Calu3 (cell line): ENCODE measurements around the gene CBL. TPM values are rescaled to one million over a fixed set of nuclear protein-coding genes. Genes with fewer than 3 reads are reported as not detected.
"Not testable (repeated sequence)": the region's sequence is repeated elsewhere in the genome, so short reads cannot be mapped to it uniquely, and the experiment has no call there.

Source experiments
- BruUV-seq: library from RNA; stranded (reverse); fragments of 400-500 nt; replicated peaks from 2 replicates; lab custom pipeline; 2021; lab: Mats Ljungman, UMichigan
- CTCF ChIA-PET: fragments of 300-600 bp; sonication (Branson Sonifier 250); formaldehyde crosslinking; loops from one replicate; lab custom pipeline; 2022; ENCODE audit warnings: antibody characterized with exemption; lab: Charles Lee
- DNase-seq: peaks from one replicate; pipeline ENCODE4 v3.0.0; 2022
- H3K27ac Mint-ChIP-seq: one replicate; pipeline ENCODE4 v1.8.0; 2022; ENCODE audit warnings: mixed read lengths; ENCODE audit not compliant: unreplicated experiment
- H3K27me3 Mint-ChIP-seq: one replicate; pipeline ENCODE4 v1.8.0; 2022; ENCODE audit warnings: mixed read lengths; ENCODE audit not compliant: unreplicated experiment
- H3K36me3 Mint-ChIP-seq: one replicate; pipeline ENCODE4 v1.8.0; 2022; ENCODE audit warnings: mild to moderate bottlenecking, moderate library complexity, mixed read lengths; ENCODE audit not compliant: insufficient read depth, unreplicated experiment
- H3K4me1 Mint-ChIP-seq: one replicate; pipeline ENCODE4 v1.8.0; 2022; ENCODE audit warnings: mild to moderate bottlenecking, low read depth, mixed read lengths; ENCODE audit not compliant: unreplicated experiment
- H3K4me3 Mint-ChIP-seq: one replicate; pipeline ENCODE4 v1.8.0; 2022; ENCODE audit warnings: mild to moderate bottlenecking, low read depth, moderate library complexity, mixed read lengths; ENCODE audit not compliant: unreplicated experiment
- H3K9me3 Mint-ChIP-seq: one replicate; pipeline ENCODE4 v1.8.0; 2022; ENCODE audit warnings: low read depth, mixed read lengths; ENCODE audit not compliant: unreplicated experiment
- intact Hi-C: fragments of 100-400 bp; cut with micrococcal nuclease; formaldehyde crosslinking; loops from one replicate; pipeline ENCODE4 v1.10.0; 2022; ENCODE audit not compliant: unreplicated experiment
- total RNA-seq: library from RNA; stranded (reverse); gene quantifications from 2 replicates; pipeline ENCODE4 v1.2.3, GENCODE V29; 2022
- TF ChIP-seq, protein P1 (sequence below): fragments of 200-600 bp; IDR thresholded peaks from one replicate; pipeline ENCODE4 v1.8.0; 2022; ENCODE audit warnings: antibody characterized with exemption; ENCODE audit not compliant: unreplicated experiment

Gene CBL
- total RNA-seq, 1 experiment from 2014 or later: 15.9 TPM

DNA sequence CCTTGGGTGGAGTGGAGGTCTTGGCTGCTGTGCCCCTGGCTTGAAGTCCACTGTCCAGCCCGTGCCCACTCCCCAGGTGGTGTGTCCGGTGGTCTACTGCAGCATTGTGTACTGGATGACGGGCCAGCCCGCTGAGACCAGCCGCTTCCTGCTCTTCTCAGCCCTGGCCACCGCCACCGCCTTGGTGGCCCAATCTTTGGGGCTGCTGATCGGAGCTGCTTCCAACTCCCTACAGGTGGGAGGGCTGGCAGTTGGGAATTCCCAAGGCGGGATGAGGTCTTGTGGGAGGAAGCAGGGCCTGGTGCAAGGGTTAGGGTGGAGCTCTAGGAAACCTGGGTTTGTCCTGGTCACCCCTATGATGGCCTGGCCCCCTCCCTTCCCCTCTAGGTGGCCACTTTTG, 46.0 kb upstream of the CBL start:
- Mint-ChIP-seq H3K27me3 (peaks cover 40% of the 10 kb centered on the region), H3K36me3 (no peaks in the 10 kb centered on the region), H3K9me3 (no peaks in the 10 kb centered on the region), H3K4me3 (no peak overlapping the region), H3K27ac (no peak overlapping the region), H3K4me1 (peaks cover 9% of the 10 kb centered on the region)
- no peak for DNase-seq
- TF ChIP-seq, protein P1, sequence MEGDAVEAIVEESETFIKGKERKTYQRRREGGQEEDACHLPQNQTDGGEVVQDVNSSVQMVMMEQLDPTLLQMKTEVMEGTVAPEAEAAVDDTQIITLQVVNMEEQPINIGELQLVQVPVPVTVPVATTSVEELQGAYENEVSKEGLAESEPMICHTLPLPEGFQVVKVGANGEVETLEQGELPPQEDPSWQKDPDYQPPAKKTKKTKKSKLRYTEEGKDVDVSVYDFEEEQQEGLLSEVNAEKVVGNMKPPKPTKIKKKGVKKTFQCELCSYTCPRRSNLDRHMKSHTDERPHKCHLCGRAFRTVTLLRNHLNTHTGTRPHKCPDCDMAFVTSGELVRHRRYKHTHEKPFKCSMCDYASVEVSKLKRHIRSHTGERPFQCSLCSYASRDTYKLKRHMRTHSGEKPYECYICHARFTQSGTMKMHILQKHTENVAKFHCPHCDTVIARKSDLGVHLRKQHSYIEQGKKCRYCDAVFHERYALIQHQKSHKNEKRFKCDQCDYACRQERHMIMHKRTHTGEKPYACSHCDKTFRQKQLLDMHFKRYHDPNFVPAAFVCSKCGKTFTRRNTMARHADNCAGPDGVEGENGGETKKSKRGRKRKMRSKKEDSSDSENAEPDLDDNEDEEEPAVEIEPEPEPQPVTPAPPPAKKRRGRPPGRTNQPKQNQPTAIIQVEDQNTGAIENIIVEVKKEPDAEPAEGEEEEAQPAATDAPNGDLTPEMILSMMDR: no peak
- intact Hi-C loops: no loop called here
- CTCF ChIA-PET: interaction anchor here (1.5 kb wide), 1 partner anchor 9 kb away, joined by 5 read pairs; no protein-coding TSS in a partner anchor
- no TSS peak for BruUV-seq

GRCh38 chr11:119161871-119162270, 44.3 kb upstream of the CBL start:
- Mint-ChIP-seq H3K4me3 (no peak overlapping the region), H3K9me3 (no peaks in the 10 kb centered on the region), H3K27ac (no peak overlapping the region), H3K4me1 (no peaks in the 10 kb centered on the region), H3K36me3 (no peaks in the 10 kb centered on the region), H3K27me3 (peaks cover 23% of the 10 kb centered on the region)
- CTCF ChIA-PET: no interaction called here
- TF ChIP-seq, protein P1: no peak
- BruUV-seq: no TSS peak
- no peak for DNase-seq
- intact Hi-C loops: no loop called here

GRCh38 chr11:119166368-119167076, 39.6 kb upstream of the CBL start:
- no peaks in the 10 kb centered on the region for H3K4me1 Mint-ChIP-seq
- DNase-seq: peak; percentile 34
- intact Hi-C loops: no loop called here
- no peak overlapping the region for H3K4me3 Mint-ChIP-seq
- H3K27me3 Mint-ChIP-seq: no peaks in the 10 kb centered on the region
- no peaks in the 10 kb centered on the region for H3K9me3 Mint-ChIP-seq
- CTCF ChIA-PET: no interaction called here
- H3K27ac Mint-ChIP-seq: no peak overlapping the region
- peaks cover 15% of the 10 kb centered on the region for H3K36me3 Mint-ChIP-seq
- BruUV-seq: no TSS peak
- TF ChIP-seq, protein P1: no peak

DNA sequence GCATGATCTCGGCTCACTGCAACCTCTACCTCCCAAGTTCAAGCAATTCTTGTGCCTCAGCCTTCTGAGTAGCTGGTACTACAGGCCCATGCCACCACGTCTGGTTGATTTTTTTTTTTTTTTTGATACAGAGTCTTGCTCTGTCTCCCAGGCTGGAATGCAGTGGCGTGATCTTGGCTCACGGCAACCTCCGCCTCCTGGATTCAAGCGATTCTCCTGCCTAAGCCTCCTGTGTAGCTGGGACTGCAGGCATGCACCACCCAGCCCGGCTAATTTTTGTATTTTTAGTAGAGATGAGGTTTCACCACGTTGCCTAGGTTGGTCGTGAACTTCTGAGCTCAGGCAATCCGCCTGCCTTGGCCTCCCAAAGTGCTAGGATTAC, 39.1 kb upstream of the CBL start:
- H3K27me3 Mint-ChIP-seq, H3K4me3 Mint-ChIP-seq, DNase-seq, BruUV-seq, CTCF ChIA-PET, H3K9me3 Mint-ChIP-seq, intact Hi-C loops, H3K27ac Mint-ChIP-seq, H3K4me1 Mint-ChIP-seq: not testable (repeated sequence)
- peaks cover 15% of the 10 kb centered on the region for H3K36me3 Mint-ChIP-seq

DNA sequence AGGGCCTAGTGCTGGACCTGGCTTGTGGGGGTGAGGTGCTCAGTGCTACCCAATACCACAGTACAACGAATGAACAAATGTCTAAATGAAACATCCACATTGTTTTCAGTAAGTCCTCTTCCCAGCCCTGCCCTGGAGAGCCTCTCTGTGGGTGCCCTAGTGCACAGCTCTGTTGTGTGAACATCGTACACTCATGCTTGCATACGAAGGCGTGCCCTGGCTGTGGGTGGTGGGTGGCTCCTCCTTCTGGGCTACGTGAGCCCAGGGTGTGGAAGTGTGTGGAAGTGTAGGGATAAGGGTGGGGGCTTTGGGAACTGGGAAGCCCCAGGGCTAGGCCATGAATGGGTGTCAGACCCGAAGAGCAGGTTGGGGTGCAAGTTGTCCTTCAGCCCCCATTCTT, 38.2 kb upstream of the CBL start:
- TF ChIP-seq, protein P1: no peak
- H3K27me3 Mint-ChIP-seq: no peaks in the 10 kb centered on the region
- H3K9me3 Mint-ChIP-seq: no peaks in the 10 kb centered on the region
- DNase-seq: no peak
- peak overlapping the region; percentile 10 for H3K27ac Mint-ChIP-seq
- H3K4me3 Mint-ChIP-seq: peak overlapping the region; percentile 69
- no TSS peak for BruUV-seq
- no peaks in the 10 kb centered on the region for H3K4me1 Mint-ChIP-seq
- CTCF ChIA-PET: no interaction called here
- intact Hi-C loops: no loop called here
- H3K36me3 Mint-ChIP-seq: peaks cover 15% of the 10 kb centered on the region
